AG10803 (cell line): ENCODE measurements around the gene SLC5A3.
A peak's percentile ranks its signal among the peaks of the same experiment; 100 is the strongest.

ENCODE experiments used
- DNase-seq: peaks from one replicate; pipeline ENCODE4 v3.0.0; 2010; ENCODE audit warnings: low read depth
- H3K4me3 ChIP-seq: 2 replicates; pipeline ENCODE4 v1.5.1; 2011; ENCODE audit warnings: mild to moderate bottlenecking, low read length, control low read depth
- CTCF ChIP-seq: conservative IDR thresholded peaks from 2 replicates; pipeline ENCODE4 v1.5.1; 2011; ENCODE audit warnings: mild to moderate bottlenecking, low read length, control low read depth, inconsistent platforms

The SLC5A3 gene

GRCh38 chr21:34097442-34097841 lies 24.1 kb downstream of the SLC5A3 start:
- no peak overlapping the region for H3K4me3 ChIP-seq
- no peak for DNase-seq
- no peak for TF ChIP-seq CTCF

DNA sequence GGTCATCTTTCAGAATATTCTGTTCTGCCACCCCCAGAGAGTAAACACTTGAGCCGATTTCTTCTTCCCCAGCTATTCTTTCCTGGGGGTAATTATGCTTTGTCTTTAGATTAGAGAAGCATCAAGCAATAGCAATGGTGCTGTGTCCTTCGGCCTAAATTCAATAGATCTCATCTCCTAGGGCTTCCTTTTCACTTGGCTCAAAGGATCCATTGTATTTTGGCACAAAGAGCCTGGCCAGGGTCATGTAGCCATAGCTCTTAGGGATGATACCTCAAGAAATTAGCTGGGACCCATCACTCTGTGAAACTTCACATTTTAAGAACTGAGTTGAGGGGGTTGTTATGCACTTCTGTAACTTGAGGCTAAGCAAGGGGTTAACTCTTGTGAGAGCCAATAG lies 27.0 kb downstream of the SLC5A3 start:
- no peak for DNase-seq
- TF ChIP-seq CTCF, result no peak

DNA sequence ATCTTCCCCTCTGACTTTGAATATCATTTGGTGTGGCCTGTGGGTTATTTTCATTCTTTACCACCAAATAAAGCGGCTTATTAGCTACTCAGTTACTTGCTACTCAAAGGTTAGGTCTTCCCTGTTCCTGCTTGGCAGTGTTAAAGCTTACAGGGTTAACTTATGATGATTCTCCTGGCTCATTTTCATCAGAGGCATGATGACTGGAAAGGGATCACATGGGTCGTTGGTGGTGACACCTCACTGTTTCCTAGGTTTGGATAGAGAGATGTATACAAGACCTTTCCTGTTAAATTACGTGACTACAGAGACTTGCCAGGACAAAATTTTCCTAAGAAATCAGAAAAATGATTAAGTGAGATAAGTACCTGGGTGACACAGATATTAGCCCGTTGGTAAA lies 27.4 kb downstream of the SLC5A3 start:
- no peak for TF ChIP-seq CTCF
- DNase-seq, result no peak
- H3K4me3 ChIP-seq, result no peak overlapping the region

More for the DNA sequence above, 27.0 kb downstream of the SLC5A3 start:
- no peak overlapping the region for H3K4me3 ChIP-seq

DNA sequence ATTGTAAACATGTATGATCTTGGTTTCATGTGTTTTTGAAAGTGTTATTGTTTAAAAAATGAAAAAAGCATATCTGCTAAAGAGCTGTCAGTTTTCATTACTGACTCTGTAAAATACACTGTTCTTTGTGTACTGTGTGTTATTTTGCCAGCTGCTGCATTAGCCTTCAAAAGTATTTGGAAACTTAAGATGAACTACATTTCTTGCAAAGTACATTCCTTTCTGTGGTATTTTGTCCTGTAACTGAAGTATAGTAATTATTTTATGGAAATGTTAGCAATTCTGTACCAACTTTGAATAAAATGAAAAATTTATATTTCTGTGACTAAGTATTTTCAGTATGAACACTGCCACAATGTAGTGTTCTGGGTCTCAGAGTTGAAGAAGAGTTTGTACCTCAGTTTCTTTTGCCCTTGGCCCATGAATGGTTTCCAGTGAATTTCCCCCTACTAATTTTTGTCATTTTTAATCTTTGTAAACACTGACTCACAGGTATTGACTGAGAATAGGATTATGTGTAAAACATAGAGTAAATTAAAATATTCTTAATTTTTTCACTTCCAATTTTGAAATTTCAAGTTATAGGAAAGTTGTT lies 32.7 kb downstream of the SLC5A3 start:
- H3K4me3 ChIP-seq, result no peak overlapping the region
- no peak for TF ChIP-seq CTCF
- peak; percentile 30 for DNase-seq

- DNase-seq, result no peak
- H3K4me3 ChIP-seq, result no peak overlapping the region
- no peak for TF ChIP-seq CTCF
These were observed 34.2 kb downstream of the SLC5A3 start for GRCh38 chr21:34107606-34108005.

GRCh38 chr21:34109075-34109474 lies 35.7 kb downstream of the SLC5A3 start:
- no peak for TF ChIP-seq CTCF
- no peak for DNase-seq
- H3K4me3 ChIP-seq, result no peak overlapping the region

DNA sequence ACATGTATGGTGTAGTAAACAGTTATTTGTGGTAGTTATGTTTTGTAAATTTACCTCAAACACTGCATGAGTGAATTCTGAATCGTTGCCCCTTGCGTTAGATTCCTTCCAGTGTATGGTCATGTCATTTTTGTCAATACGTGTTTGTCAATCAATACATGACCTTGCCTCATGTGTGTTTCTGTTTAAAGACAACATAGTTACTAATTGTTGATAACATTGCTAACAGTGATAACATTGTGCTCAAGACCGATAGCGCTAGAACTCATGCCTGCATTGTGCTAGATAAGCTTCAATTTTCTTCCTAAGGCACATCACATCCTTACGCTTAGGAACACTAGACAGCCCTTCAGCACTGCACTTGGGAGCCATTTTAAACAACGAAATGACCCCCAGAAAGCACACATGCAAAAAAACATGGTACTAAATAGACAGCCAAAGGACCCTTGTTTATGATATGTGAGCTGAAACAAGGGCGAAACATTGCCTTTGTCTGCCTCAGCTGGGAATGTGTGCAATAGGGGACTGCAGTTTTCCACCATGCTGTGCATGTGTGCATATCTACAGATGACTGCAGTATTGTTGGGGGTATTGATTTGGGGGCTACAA lies 37.3 kb downstream of the SLC5A3 start:
- no peak for TF ChIP-seq CTCF
- no peak overlapping the region for H3K4me3 ChIP-seq
- DNase-seq, result no peak
